Vagina (tissue), 2 donors: ENCODE measurements around the gene ATP7B.

ENCODE experiments used
- CTCF ChIP-seq, 3 experiments: fragments of 450-650 bp in 2 of 3; fragments of 200-600 bp in 1 of 3; sonication (generic) in 1 of 3; IDR thresholded peaks; one replicate each; pipeline ENCODE4 v1.5.1; 2017 to 2019; ENCODE audit warnings: antibody characterized with exemption in 3 of 3, mild to moderate bottlenecking in 2 of 3, moderate library complexity in 2 of 3
- POLR2A ChIP-seq, 2 donors: fragments of 450-650 bp; IDR thresholded peaks; one replicate each; pipeline ENCODE4 v1.6.1; 2017; ENCODE audit warnings: antibody characterized with exemption in 2 of 2, mild to moderate bottlenecking in 2 of 2, moderate library complexity in 2 of 2

DNA sequence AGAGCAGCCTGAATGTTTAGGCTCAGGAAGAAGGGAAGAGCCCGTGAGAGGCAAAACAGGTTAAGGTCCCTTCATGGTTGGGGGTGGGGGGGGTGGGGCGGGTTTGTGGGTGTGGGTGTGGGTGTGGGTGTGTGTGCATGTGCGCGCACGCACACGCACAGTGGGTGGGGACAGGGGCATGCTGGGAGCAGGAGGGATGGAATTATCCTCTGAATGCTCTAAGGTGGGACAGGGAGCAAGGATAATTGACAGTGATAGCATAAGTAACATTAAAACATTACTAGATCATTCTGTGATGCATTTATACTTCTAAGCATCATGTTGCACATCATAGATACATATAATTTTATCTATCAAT is 84.7 kb downstream of the ATP7B start:
- no peak for TF ChIP-seq CTCF (IDR thresholded peaks at IDR 0.05)
- TF ChIP-seq POLR2A (IDR thresholded peaks at IDR 0.05), result no peak
